HEK293 (cell line): ENCODE data around the gene LLGL1.

Experiments used
- BCL11A ChIP-seq: fragments of 450-650 bp; formaldehyde crosslinking; IDR thresholded peaks from 2 replicates; pipeline ENCODE4 v1.5.1; 2016; ENCODE audit warnings: low read depth, missing biosample characterization, missing genetic modification characterization
- ELK4 ChIP-seq: IDR thresholded peaks from 2 replicates; pipeline ENCODE4 v1.6.1; 2011; ENCODE audit warnings: mild to moderate bottlenecking, low read depth, low read length, borderline replicate concordance
- GLIS1 ChIP-seq: fragments of 450-650 bp; formaldehyde crosslinking; IDR thresholded peaks from 2 replicates; pipeline ENCODE4 v1.5.1; 2016; ENCODE audit warnings: missing biosample characterization, missing genetic modification characterization
- SCRT2 ChIP-seq: fragments of 450-650 bp; formaldehyde crosslinking; IDR thresholded peaks from 2 replicates; pipeline ENCODE4 v1.5.1; 2016; ENCODE audit warnings: missing biosample characterization, missing genetic modification characterization
- SP7 ChIP-seq: fragments of 450-650 bp; formaldehyde crosslinking; IDR thresholded peaks from 2 replicates; pipeline ENCODE4 v1.5.1; 2016; ENCODE audit warnings: missing biosample characterization, missing genetic modification characterization
- ZBTB48 ChIP-seq: fragments of 450-650 bp; formaldehyde crosslinking; IDR thresholded peaks from 2 replicates; pipeline ENCODE4 v1.5.1; 2016; ENCODE audit warnings: missing biosample characterization, missing genetic modification characterization
- ZFHX2 ChIP-seq: fragments of 450-650 bp; formaldehyde crosslinking; conservative IDR thresholded peaks from 2 replicates; pipeline ENCODE4 v1.5.1; 2016; ENCODE audit warnings: missing biosample characterization, missing genetic modification characterization
- ZFP3 ChIP-seq: fragments of 450-650 bp; formaldehyde crosslinking; IDR thresholded peaks from 2 replicates; pipeline ENCODE4 v1.5.1; 2016; ENCODE audit warnings: low read depth, missing biosample characterization, missing genetic modification characterization
- ZFP37 ChIP-seq: fragments of 450-650 bp; formaldehyde crosslinking; IDR thresholded peaks from 2 replicates; pipeline ENCODE4 v1.5.1; 2016; ENCODE audit warnings: missing biosample characterization, missing genetic modification characterization
- ZNF121 ChIP-seq: fragments of 450-650 bp; formaldehyde crosslinking; IDR thresholded peaks from 2 replicates; pipeline ENCODE4 v1.5.1; 2016; ENCODE audit warnings: missing biosample characterization, missing genetic modification characterization
- ZNF175 ChIP-seq: fragments of 450-650 bp; formaldehyde crosslinking; IDR thresholded peaks from 2 replicates; pipeline ENCODE4 v1.5.1; 2016; ENCODE audit warnings: missing biosample characterization, missing genetic modification characterization
- ZNF18 ChIP-seq: fragments of 450-650 bp; formaldehyde crosslinking; IDR thresholded peaks from 2 replicates; pipeline ENCODE4 v1.5.1; 2016; ENCODE audit warnings: missing biosample characterization, missing genetic modification characterization
- ZNF266 ChIP-seq: fragments of 450-650 bp; formaldehyde crosslinking; IDR thresholded peaks from 2 replicates; pipeline ENCODE4 v1.5.1; 2016; ENCODE audit warnings: missing biosample characterization, missing genetic modification characterization, low read depth
- ZNF280D ChIP-seq: fragments of 450-650 bp; formaldehyde crosslinking; IDR thresholded peaks from 2 replicates; pipeline ENCODE4 v1.5.1; 2016; ENCODE audit warnings: missing biosample characterization, missing genetic modification characterization
- ZNF324 ChIP-seq: fragments of 450-650 bp; formaldehyde crosslinking; IDR thresholded peaks from 2 replicates; pipeline ENCODE4 v1.5.1; 2016; ENCODE audit warnings: missing biosample characterization, missing genetic modification characterization
- ZNF335 ChIP-seq: fragments of 450-650 bp; formaldehyde crosslinking; conservative IDR thresholded peaks from 2 replicates; pipeline ENCODE4 v1.5.1; 2016; ENCODE audit warnings: missing biosample characterization, missing genetic modification characterization
- ZNF362 ChIP-seq: fragments of 450-650 bp; formaldehyde crosslinking; IDR thresholded peaks from 2 replicates; pipeline ENCODE4 v1.5.1; 2016; ENCODE audit warnings: missing biosample characterization, missing genetic modification characterization
- ZNF394 ChIP-seq: fragments of 450-650 bp; formaldehyde crosslinking; IDR thresholded peaks from 2 replicates; pipeline ENCODE4 v1.5.1; 2016; ENCODE audit warnings: missing biosample characterization, missing genetic modification characterization, mild to moderate bottlenecking, moderate library complexity, borderline replicate concordance
- ZNF398 ChIP-seq: fragments of 450-650 bp; formaldehyde crosslinking; IDR thresholded peaks from 2 replicates; pipeline ENCODE4 v1.5.1; 2017; ENCODE audit warnings: missing biosample characterization, missing genetic modification characterization
- ZNF48 ChIP-seq: fragments of 450-650 bp; formaldehyde crosslinking; IDR thresholded peaks from 2 replicates; pipeline ENCODE4 v1.5.1; 2016; ENCODE audit warnings: missing biosample characterization, missing genetic modification characterization
- ZNF501 ChIP-seq: fragments of 450-650 bp; formaldehyde crosslinking; IDR thresholded peaks from 2 replicates; pipeline ENCODE4 v1.5.1; 2016; ENCODE audit warnings: missing biosample characterization, missing genetic modification characterization
- ZNF513 ChIP-seq: fragments of 450-650 bp; IDR thresholded peaks from 2 replicates; pipeline ENCODE4 v1.5.1; 2018; ENCODE audit warnings: missing biosample characterization, missing genetic modification characterization
- ZNF555 ChIP-seq: fragments of 450-650 bp; formaldehyde crosslinking; conservative IDR thresholded peaks from 2 replicates; pipeline ENCODE4 v1.5.1; 2017; ENCODE audit warnings: missing biosample characterization, mild to moderate bottlenecking, missing genetic modification characterization, inconsistent platforms
- ZNF704 ChIP-seq: fragments of 450-650 bp; formaldehyde crosslinking; IDR thresholded peaks from 2 replicates; pipeline ENCODE4 v1.5.1; 2016; ENCODE audit warnings: missing biosample characterization, missing genetic modification characterization
- ZNF768 ChIP-seq: fragments of 450-650 bp; formaldehyde crosslinking; IDR thresholded peaks from 2 replicates; pipeline ENCODE4 v1.5.1; 2018; ENCODE audit warnings: missing biosample characterization, mild to moderate bottlenecking, missing genetic modification characterization
- ZNF776 ChIP-seq: fragments of 450-650 bp; formaldehyde crosslinking; IDR thresholded peaks from 2 replicates; pipeline ENCODE4 v1.5.0; 2017; ENCODE audit warnings: missing biosample characterization, missing genetic modification characterization, borderline replicate concordance

Gene LLGL1

GRCh38 chr17:18224387-18225120 lies 881 bp upstream of the LLGL1 start (continued):
- TF ChIP-seq BCL11A (tag by site-specific recombination), result no peak
- TF ChIP-seq ZNF324 (tag by site-specific recombination), result no peak
- TF ChIP-seq SCRT2, result no peak
- TF ChIP-seq ZFHX2 (tag by site-specific recombination), result peak; percentile 69
- TF ChIP-seq ZNF280D (tag by site-specific recombination), result no peak
- no peak for TF ChIP-seq ZNF513 (tag by site-specific recombination)
- TF ChIP-seq ZNF398 (tag by site-specific recombination), result no peak
- no peak for TF ChIP-seq ELK4
- no peak for TF ChIP-seq ZNF362 (tag by site-specific recombination)
- no peak for TF ChIP-seq ZNF175 (tag by site-specific recombination)
- no peak for TF ChIP-seq SP7 (tag by site-specific recombination)
- TF ChIP-seq ZNF776, result no peak
- TF ChIP-seq ZNF18, result no peak
- peak; percentile 92 for TF ChIP-seq ZFP3 (tag by site-specific recombination)
- no peak for TF ChIP-seq ZNF555 (tag by site-specific recombination)
- no peak for TF ChIP-seq ZFP37 (tag by site-specific recombination)
- TF ChIP-seq GLIS1 (tag by site-specific recombination), result peak; percentile 32; the same call in 1 of the 2 replicates
- no peak for TF ChIP-seq ZNF501
- no peak for TF ChIP-seq ZNF394
- TF ChIP-seq ZNF335 (tag by site-specific recombination), result 0 out of 2 replicates have a peak, but pooled peaks have one; percentile 37
- TF ChIP-seq ZNF48 (tag by site-specific recombination), result no peak
- TF ChIP-seq ZBTB48, result peak; percentile 57
- TF ChIP-seq ZNF704 (tag by site-specific recombination), result no peak
- no peak for TF ChIP-seq ZNF768 (tag by site-specific recombination)
- no peak for TF ChIP-seq ZNF121
- TF ChIP-seq ZNF266 (tag by site-specific recombination), result no peak
